Activated CD8-positive, alpha-beta memory T cell treated with anti-CD3 and anti-CD28 coated beads, Interleukin-2, amount 10 ng/mL, durations not matched to agents 7 days and 5 days (primary cell): ENCODE results near the gene KLHDC4. TPM values are rescaled to one million over a fixed set of nuclear protein-coding genes. Genes with fewer than 3 reads are reported as not detected.
"Not testable (repeated sequence)": the region's sequence is repeated elsewhere in the genome, so short reads cannot be mapped to it uniquely, and the experiment has no call there.

ENCODE experiments used
- ATAC-seq: fragments of 150-1000 bp; cut with Tn5 transposase; one replicate; pipeline ENCODE4 v1.10.0; 2021; ENCODE audit warnings: moderate library complexity
- CTCF ChIA-PET: fragments of 350-600 bp; sonication (Branson Sonifier 250); formaldehyde crosslinking; loops from one replicate; lab custom pipeline; 2021; ENCODE audit warnings: antibody characterized with exemption; lab: Charles Lee
- DNase-seq: peaks from one replicate; pipeline ENCODE4 v3.0.0-alpha.2; 2020
- H3K27ac Mint-ChIP-seq: one replicate; pipeline ENCODE4 v1.8.0; 2021; ENCODE audit warnings: mild to moderate bottlenecking, mixed read lengths
- H3K27me3 Mint-ChIP-seq: one replicate; pipeline ENCODE4 v1.8.0; 2021; ENCODE audit warnings: mixed read lengths
- H3K36me3 Mint-ChIP-seq: one replicate; pipeline ENCODE4 v1.8.0; 2021; ENCODE audit warnings: mild to moderate bottlenecking, mixed read lengths
- H3K4me1 Mint-ChIP-seq: one replicate; pipeline ENCODE4 v1.8.0; 2021; ENCODE audit warnings: mixed read lengths
- H3K4me3 Mint-ChIP-seq: one replicate; pipeline ENCODE4 v1.8.0; 2021; ENCODE audit warnings: mild to moderate bottlenecking, moderate library complexity, mixed read lengths
- H3K9me3 Mint-ChIP-seq: one replicate; pipeline ENCODE4 v1.8.0; 2022; ENCODE audit warnings: low read depth, mixed read lengths
- total RNA-seq, 2 experiments: library from RNA; stranded (reverse); gene quantifications; one replicate each; pipeline ENCODE4 v1.2.3, GENCODE V29; 2021

The KLHDC4 gene
- total RNA-seq, 2 experiments from 2014 or later: 86.0 to 114 TPM

DNA sequence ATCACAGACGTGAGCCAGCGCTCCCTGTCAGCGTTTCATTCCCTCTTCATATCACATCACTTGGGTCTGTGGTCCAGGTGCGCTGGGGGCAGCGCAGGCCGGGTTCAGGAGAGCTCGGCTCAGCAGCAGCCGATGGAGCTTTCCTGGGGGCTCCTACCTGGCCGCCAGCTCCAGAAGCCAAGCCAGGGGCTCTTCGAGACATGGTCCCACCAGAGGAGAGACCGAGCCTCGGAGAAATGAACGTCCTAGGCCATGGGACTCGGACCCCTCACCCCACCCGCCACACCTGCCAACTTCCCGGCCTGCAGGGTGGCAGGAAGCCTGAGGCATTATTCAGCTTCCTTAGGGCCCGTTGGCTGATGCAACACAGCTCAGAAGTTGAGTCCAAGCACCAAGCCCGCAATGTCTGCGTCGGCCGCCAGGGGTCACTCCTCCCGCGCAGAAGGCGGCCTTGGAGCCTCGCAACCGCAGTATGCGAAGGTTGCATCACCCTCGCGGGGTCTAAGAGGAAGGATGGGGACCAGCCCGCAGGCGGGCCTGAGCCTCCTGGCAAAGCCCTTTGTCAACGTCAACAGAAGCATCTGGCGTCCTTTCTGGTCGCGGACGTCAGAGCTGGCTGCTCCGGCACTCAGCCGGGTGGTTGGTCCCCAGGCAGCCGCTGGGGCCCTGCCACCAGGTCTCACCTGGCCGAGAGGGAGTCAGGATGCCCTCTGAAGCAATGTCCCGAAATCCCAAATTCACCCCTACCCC lies 13.2 kb upstream of the KLHDC4 start:
- Mint-ChIP-seq H3K27me3 (peaks cover 2% of the 10 kb centered on the region), H3K4me3 (peak overlapping the region; percentile 70), H3K36me3 (peaks cover 2% of the 10 kb centered on the region), H3K27ac (peak overlapping the region; percentile 98), H3K9me3 (no peaks in the 10 kb centered on the region), H3K4me1 (peaks cover 62% of the 10 kb centered on the region)
- DNase-seq: peak; percentile 97
- CTCF ChIA-PET: interaction anchor here (0.6 to 7.6 kb wide), 38 partner anchors 10 to 660 kb away, joined by 3 to 451 read pairs (median 6); partner anchors contain the start of genes BANP, KLHDC4 and SLC7A5
- ATAC-seq: peak; percentile 79

DNA sequence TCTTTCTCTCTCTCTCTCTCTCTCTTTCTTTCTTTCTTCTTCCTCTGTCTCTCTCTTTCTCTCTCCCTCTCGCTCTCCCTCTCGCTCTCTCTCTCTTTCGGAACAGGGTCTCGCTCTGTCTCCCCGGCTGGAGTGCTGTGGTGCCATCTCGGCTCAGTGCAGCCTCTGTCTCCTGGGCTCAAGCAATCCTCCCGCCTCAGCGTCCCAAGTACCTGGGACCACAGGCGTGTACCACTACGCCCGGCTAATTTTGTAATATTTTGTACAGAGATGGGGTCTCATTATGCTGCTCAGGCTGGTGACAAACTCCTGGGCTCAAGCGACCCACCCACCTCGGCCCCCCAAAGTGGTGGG lies 12.7 kb upstream of the KLHDC4 start:
- peak overlapping the region; percentile 70 for H3K4me3 Mint-ChIP-seq
- peaks cover 2% of the 10 kb centered on the region for H3K36me3 Mint-ChIP-seq
- peak overlapping the region; percentile 98 for H3K27ac Mint-ChIP-seq
- H3K27me3 Mint-ChIP-seq: peaks cover 2% of the 10 kb centered on the region
- CTCF ChIA-PET: interaction anchor here (0.8 to 7.6 kb wide), 32 partner anchors 9 to 660 kb away, joined by 3 to 451 read pairs (median 6); partner anchors contain the start of genes BANP, KLHDC4 and SLC7A5
- no peak for ATAC-seq
- DNase-seq: peak; percentile 47
- peaks cover 62% of the 10 kb centered on the region for H3K4me1 Mint-ChIP-seq
- no peaks in the 10 kb centered on the region for H3K9me3 Mint-ChIP-seq

DNA sequence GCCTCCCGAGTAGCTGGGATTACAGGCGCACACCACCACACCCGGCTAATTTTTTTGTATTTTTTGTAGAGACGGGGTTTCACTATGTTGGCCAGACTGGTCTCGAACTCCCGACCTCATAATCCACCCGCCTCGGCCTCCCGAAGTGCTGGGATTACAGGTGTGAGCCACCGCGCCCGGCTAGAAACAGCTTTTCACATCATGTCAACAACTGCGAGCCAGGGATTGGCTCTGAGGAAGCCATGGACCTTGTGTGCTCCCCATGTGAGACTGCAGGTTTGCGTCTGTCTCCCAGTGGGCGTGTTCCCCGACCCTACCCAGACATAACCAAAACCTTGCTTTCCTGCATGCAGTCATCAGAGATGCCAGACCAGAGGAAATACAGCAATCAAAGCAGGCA lies 8.1 kb upstream of the KLHDC4 start:
- not testable (repeated sequence) for DNase-seq, H3K27me3 Mint-ChIP-seq, ATAC-seq, H3K9me3 Mint-ChIP-seq, H3K4me3 Mint-ChIP-seq, H3K36me3 Mint-ChIP-seq, H3K27ac Mint-ChIP-seq
- CTCF ChIA-PET: interaction anchor here (1.2 to 1.9 kb wide), 3 partner anchors 76 to 138 kb away, joined by 4 to 8 read pairs (median 5); no protein-coding TSS in a partner anchor
- H3K4me1 Mint-ChIP-seq: peaks cover 35% of the 10 kb centered on the region

DNA sequence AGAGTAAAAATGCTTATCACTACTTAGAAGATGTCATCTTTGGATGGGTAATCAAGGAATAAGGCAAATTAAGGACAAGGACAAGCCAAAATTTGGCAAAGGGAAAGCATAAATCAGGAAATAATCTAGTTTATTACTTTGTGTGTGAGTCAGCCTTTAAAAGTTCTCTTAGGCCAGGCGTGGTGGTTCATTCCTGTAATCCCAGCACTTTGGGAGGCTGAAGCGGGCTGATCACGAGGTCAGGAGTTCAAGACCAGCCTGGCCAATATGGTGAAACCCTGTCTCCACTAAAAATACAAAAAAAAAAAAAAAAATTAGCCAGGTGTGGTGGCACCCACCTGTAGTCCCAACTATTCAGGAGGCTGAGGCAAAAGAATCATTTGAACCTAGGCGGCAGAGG lies 1.7 kb upstream of the KLHDC4 start:
- H3K36me3 Mint-ChIP-seq: peaks cover 21% of the 10 kb centered on the region
- ATAC-seq, DNase-seq, H3K9me3 Mint-ChIP-seq, H3K27me3 Mint-ChIP-seq, H3K27ac Mint-ChIP-seq: not testable (repeated sequence)
- peak overlapping the region; percentile 100 for H3K4me3 Mint-ChIP-seq
- CTCF ChIA-PET: interaction anchor here (0.7 to 4.7 kb wide), 7 partner anchors 13 to 148 kb away, joined by 3 to 35 read pairs (median 9); no protein-coding TSS in a partner anchor
- H3K4me1 Mint-ChIP-seq: peaks cover 33% of the 10 kb centered on the region

DNA sequence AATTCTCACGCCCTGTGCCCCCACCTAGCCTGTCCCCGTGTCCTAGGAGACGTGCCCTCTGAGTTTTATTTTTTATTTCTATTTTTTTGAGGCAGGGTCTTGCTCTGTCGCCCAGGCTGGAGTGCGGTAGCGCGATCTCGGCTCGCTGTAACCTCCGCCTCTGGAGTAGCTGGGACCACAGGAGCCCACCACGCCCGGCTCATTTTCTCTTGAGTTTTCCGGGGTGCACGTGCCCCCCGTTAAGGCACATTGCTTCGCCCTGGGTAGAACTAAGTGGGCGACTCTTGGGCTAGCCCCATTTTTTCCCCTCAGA lies 655 bp upstream of the KLHDC4 start:
- peaks cover 43% of the 10 kb centered on the region for H3K4me1 Mint-ChIP-seq
- CTCF ChIA-PET: interaction anchor here (0.6 to 4.7 kb wide), 13 partner anchors 9 to 150 kb away, joined by 3 to 41 read pairs (median 6); partner anchors contain the start of gene SLC7A5
- peak overlapping the region; percentile 100 for H3K27ac Mint-ChIP-seq
- no peaks in the 10 kb centered on the region for H3K9me3 Mint-ChIP-seq
- ATAC-seq (no peak), DNase-seq (no peak)
- peaks cover 27% of the 10 kb centered on the region for H3K36me3 Mint-ChIP-seq
- H3K4me3 Mint-ChIP-seq: peak overlapping the region; percentile 100
- H3K27me3 Mint-ChIP-seq: no peaks in the 10 kb centered on the region

DNA sequence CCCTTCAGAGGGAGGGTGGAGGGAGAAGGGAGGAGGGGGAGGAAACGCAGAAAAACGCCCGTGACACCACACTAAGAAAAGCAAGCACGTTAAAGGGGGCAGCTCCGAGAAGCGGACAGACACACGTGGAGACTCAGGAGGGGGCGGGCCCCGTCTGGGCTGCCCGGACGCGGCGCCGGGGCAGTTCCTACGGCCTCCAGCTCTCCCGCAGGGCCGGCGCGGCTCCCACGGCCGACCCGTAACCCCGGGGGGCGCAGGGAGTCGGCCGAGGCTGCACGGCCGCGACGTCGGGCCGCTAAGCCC lies 362 bp downstream of the KLHDC4 start:
- CTCF ChIA-PET: interaction anchor here (0.9 to 4.7 kb wide), 15 partner anchors 10 to 371 kb away, joined by 3 to 41 read pairs (median 5); partner anchors contain the start of gene SLC7A5
- Mint-ChIP-seq H3K9me3 (no peaks in the 10 kb centered on the region), H3K36me3 (peaks cover 30% of the 10 kb centered on the region), H3K27ac (peak overlapping the region; percentile 100), H3K4me3 (peak overlapping the region; percentile 100), H3K4me1 (peaks cover 46% of the 10 kb centered on the region), H3K27me3 (no peaks in the 10 kb centered on the region)
- ATAC-seq (peak; percentile 67), DNase-seq (peak; percentile 80)

DNA sequence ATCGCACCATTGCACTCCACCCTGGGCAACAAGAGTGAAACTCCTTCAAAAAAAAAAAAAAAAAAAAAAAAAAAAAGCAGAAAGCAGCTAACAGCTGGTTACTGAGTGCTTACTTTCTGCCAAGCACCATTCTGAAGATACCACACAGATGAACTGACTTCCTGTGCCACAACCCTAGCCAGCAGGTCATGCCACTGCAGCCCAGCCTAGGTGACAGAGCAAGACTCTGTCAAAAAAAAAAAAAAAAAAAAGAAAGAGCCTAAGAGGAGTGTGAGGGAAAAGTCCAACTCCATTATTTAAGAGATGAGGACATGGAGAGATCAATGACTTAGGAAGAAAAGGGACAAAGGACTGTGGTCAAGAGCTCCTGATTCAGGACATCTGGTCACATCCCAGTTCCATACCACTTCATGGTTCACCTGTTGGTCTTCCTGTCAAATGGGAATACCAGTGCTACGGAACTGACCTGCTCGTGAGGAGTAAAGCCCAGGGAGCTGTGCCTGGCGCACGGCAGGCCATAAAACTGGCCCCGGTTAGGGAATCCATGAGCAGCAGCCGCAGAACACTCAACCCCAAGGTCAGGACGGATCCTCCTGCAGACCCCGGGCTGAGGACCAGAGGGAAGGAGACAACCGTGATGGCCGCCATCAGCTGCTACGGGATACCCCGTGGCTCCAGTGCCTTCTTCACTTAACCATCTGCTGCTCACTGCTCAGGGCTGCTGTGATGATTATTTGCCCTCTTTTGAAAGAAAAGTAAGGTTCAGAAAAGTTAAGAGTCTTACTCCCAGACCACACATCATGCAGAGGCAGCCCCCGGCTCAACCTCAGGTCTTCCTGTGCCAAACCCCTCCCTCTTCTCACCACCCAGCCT lies 950 bp downstream of the KLHDC4 start:
- peak overlapping the region; percentile 100 for H3K4me3 Mint-ChIP-seq
- DNase-seq: peak; percentile 65
- peak overlapping the region; percentile 91 for H3K27ac Mint-ChIP-seq
- CTCF ChIA-PET: interaction anchor here (0.6 to 4.7 kb wide), 17 partner anchors 10 to 805 kb away, joined by 3 to 41 read pairs (median 4); partner anchors contain the start of gene SLC7A5
- ATAC-seq: peak; percentile 25
- no peaks in the 10 kb centered on the region for H3K27me3 Mint-ChIP-seq
- H3K36me3 Mint-ChIP-seq: peaks cover 31% of the 10 kb centered on the region
- no peaks in the 10 kb centered on the region for H3K9me3 Mint-ChIP-seq
- peaks cover 46% of the 10 kb centered on the region for H3K4me1 Mint-ChIP-seq

DNA sequence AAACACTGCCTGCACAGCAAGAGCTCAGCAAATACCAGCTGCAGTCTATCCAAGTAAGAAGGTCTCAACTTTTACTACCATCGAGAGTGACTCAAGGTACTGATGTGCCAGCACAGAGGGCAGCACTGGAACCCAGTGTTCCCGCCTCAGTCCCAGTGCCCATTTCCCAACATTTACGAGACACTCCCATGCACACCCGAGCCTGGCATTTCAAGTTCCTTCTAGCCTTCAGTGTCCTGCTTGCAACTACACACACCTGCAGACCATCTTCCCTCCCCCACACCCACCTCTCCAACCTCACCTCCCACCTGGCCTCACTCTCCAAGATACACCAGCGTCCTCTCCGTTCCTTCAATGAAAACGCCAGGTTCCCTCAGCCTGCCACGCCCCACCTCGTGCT lies 3.2 kb downstream of the KLHDC4 start:
- Mint-ChIP-seq H3K4me3 (peak overlapping the region; percentile 29), H3K27ac (peak overlapping the region; percentile 80), H3K4me1 (peaks cover 43% of the 10 kb centered on the region), H3K36me3 (peaks cover 42% of the 10 kb centered on the region), H3K27me3 (no peaks in the 10 kb centered on the region), H3K9me3 (no peaks in the 10 kb centered on the region)
- DNase-seq (no peak), ATAC-seq (no peak)
- CTCF ChIA-PET: interaction anchor here (1.0 to 1.5 kb wide), 2 partner anchors 10 to 17 kb away, joined by 3 to 6 read pairs; no protein-coding TSS in a partner anchor

DNA sequence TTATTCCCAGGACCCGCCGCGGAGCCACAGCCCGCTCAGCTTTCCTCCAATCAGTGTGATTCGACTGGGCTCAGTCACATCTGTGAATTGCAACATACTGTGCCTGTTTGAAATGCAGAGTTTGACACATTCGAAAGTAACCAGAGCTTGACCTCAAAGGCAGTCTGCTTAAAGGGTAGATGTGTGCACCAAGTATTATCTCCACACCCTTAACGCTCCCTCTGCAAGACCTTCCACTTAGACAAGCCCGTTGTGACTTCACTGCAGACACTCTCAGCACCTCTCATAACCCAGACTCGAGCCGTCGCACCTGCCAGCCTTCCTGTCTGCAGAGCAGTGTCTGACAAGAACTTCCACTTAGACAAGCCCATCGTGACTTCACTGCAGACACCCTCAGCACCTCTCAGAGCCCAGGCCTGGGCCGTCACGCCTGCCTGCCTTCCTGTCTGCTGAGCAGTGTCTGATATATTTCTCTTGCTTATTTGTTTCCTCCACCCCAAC lies 3.7 kb downstream of the KLHDC4 start:
- ATAC-seq (peak; percentile 13), DNase-seq (peak; percentile 65)
- H3K27me3 Mint-ChIP-seq: no peaks in the 10 kb centered on the region
- H3K36me3 Mint-ChIP-seq: peaks cover 40% of the 10 kb centered on the region
- H3K27ac Mint-ChIP-seq: peak overlapping the region; percentile 80
- H3K4me1 Mint-ChIP-seq: peaks cover 40% of the 10 kb centered on the region
- CTCF ChIA-PET: interaction anchor here (1.0 to 1.5 kb wide), 3 partner anchors 11 to 105 kb away, joined by 3 to 6 read pairs (median 3); no protein-coding TSS in a partner anchor
- H3K9me3 Mint-ChIP-seq: no peaks in the 10 kb centered on the region
- peak overlapping the region; percentile 29 for H3K4me3 Mint-ChIP-seq

DNA sequence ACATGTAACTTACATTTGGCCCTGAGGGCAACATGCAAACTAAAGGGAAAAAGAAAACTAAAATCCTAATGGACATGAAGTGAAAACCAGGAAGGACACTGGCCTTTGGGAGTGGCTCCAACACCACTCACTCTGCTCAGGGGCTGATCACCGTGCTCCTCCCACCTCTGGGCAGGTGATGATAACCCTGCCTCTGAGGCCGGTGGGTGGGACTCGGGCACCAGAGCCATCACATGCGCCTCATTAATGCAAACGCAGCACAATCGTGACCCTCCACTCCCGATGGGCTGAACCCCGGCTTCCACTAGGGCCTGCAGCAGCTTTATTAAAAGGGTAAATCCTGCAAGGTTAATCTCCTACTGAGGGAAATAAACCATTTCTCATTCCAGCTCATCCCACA lies 4.7 kb downstream of the KLHDC4 start:
- H3K36me3 Mint-ChIP-seq: peaks cover 49% of the 10 kb centered on the region
- CTCF ChIA-PET: interaction anchor here (1.2 to 1.5 kb wide), 3 partner anchors 18 to 106 kb away, joined by 3 to 6 read pairs (median 3); no protein-coding TSS in a partner anchor
- H3K27ac Mint-ChIP-seq: no peak overlapping the region
- H3K9me3 Mint-ChIP-seq: no peaks in the 10 kb centered on the region
- peaks cover 37% of the 10 kb centered on the region for H3K4me1 Mint-ChIP-seq
- no peak for ATAC-seq
- H3K4me3 Mint-ChIP-seq: no peak overlapping the region
- DNase-seq: no peak
- no peaks in the 10 kb centered on the region for H3K27me3 Mint-ChIP-seq

DNA sequence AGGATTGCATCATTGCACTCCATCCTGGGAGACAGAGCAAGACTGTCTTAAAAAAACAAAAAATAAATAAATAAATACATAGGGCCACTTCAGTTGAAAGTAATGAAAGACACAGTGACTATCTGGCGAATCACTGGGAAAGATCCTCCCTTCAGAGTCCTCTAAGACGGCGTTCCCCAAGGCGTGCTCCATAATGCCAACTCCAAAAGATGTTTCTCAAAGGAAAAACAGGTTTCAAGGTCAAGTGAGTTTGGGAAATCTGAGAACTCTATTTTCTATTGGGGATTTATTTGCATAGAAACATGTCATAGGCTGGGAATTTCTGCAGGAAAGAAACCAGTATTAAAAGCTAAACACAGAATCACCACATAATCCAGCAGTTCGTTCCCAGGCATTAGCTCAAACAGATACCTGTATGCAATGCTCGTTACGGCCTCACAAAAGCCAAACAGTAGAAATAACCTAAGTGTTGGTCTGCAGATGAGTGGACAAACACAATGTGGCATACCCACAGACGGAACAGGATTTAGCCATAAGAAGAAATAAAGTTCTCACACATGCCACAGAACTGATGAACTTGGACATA lies 7.9 kb downstream of the KLHDC4 start:
- CTCF ChIA-PET: interaction anchor here (1.3 to 2.0 kb wide), 2 partner anchors 11 to 21 kb away, joined by 6 read pairs; no protein-coding TSS in a partner anchor
- H3K27me3 Mint-ChIP-seq: no peaks in the 10 kb centered on the region
- peaks cover 32% of the 10 kb centered on the region for H3K4me1 Mint-ChIP-seq
- H3K36me3 Mint-ChIP-seq: peaks cover 59% of the 10 kb centered on the region
- ATAC-seq (no peak), DNase-seq (no peak)
- no peak overlapping the region for H3K27ac Mint-ChIP-seq
- H3K4me3 Mint-ChIP-seq: no peak overlapping the region
- no peaks in the 10 kb centered on the region for H3K9me3 Mint-ChIP-seq

DNA sequence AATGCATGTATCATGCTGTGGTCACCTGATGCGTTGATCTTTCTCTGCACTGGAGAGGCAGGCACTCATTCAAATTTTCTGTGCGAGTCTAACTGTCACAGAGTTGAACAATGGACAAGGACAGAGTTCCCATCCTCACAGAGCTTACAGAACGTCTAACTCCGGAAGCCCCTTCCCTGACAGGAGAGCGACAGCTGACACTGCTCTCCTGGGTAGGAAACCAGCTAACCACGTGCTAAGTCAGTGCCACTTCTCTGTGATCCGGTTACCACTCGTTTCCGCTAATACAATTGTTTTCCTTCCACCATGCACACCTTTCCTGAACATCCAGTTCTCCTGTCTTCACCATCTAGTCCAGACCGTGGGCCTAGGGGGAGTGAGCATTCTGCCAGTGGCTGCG lies 11.3 kb downstream of the KLHDC4 start:
- H3K36me3 Mint-ChIP-seq: peaks cover 54% of the 10 kb centered on the region
- H3K27ac Mint-ChIP-seq: no peak overlapping the region
- ATAC-seq (no peak), DNase-seq (no peak)
- H3K9me3 Mint-ChIP-seq: no peaks in the 10 kb centered on the region
- peaks cover 12% of the 10 kb centered on the region for H3K4me1 Mint-ChIP-seq
- H3K4me3 Mint-ChIP-seq: no peak overlapping the region
- CTCF ChIA-PET: interaction anchor here (0.7 kb wide), 1 partner anchor 806 kb away, joined by 3 read pairs; no protein-coding TSS in a partner anchor
- H3K27me3 Mint-ChIP-seq: no peaks in the 10 kb centered on the region
